ENCODE results near the gene SNX24.

GRCh38 chr5:123051206-123051605 lies 205.8 kb downstream of the SNX24 start:
- TF ChIP-seq RCOR1 (IDR thresholded peaks at IDR 0.05; ENCODE audit: borderline replicate concordance in 1 of 2, low read depth in 2 of 2, low read length in 2 of 2) (no peak), POLR2A (conservative IDR thresholded peaks at IDR 0.05) (no peak), RBBP5 (IDR thresholded peaks at IDR 0.05; ENCODE audit: borderline replicate concordance, insufficient read depth, low read length, poor library complexity, severe bottlenecking) (no peak), RAD21 (CRISPR knock-in tag; conservative IDR thresholded peaks at IDR 0.05 in 1 of 2, IDR thresholded peaks at IDR 0.05 in 1 of 2) (no peak), ZFX (CRISPR knock-in tag; IDR thresholded peaks at IDR 0.05) (no peak)
- TF ChIP-seq, protein P1, sequence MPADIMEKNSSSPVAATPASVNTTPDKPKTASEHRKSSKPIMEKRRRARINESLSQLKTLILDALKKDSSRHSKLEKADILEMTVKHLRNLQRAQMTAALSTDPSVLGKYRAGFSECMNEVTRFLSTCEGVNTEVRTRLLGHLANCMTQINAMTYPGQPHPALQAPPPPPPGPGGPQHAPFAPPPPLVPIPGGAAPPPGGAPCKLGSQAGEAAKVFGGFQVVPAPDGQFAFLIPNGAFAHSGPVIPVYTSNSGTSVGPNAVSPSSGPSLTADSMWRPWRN (IDR thresholded peaks at IDR 0.05; ENCODE audit: low read depth): no peak
